Hepatocyte (in vitro differentiated cells): ENCODE measurements around the gene ZNF594. TPM values are rescaled to one million over a fixed set of nuclear protein-coding genes. Genes with fewer than 3 reads are reported as not detected.
"Not testable (repeated sequence)": the region's sequence is repeated elsewhere in the genome, so short reads cannot be mapped to it uniquely, and the experiment has no call there.

Source experiments
- DNase-seq: peaks from one replicate; pipeline ENCODE4 v3.0.0-alpha.2; 2016; ENCODE audit warnings: low spot score
- H2AFZ ChIP-seq: fragments of 200-600 bp; sonication (generic); 2 replicates; pipeline ENCODE4 v1.6.0; 2016; ENCODE audit warnings: antibody characterized with exemption, mild to moderate bottlenecking
- H3K27ac ChIP-seq: fragments of 200-600 bp; sonication (generic); 2 replicates; pipeline ENCODE4 v1.5.1; 2016; ENCODE audit warnings: mild to moderate bottlenecking
- H3K27me3 ChIP-seq: fragments of 200-600 bp; sonication (generic); 2 replicates; pipeline ENCODE4 v1.6.1; 2016
- H3K36me3 ChIP-seq: fragments of 200-600 bp; sonication (generic); replicated peaks from 2 replicates; pipeline ENCODE4 v1.5.1; 2016; ENCODE audit warnings: low read depth; ENCODE audit not compliant: insufficient read depth
- H3K4me1 ChIP-seq: fragments of 200-600 bp; sonication (generic); 2 replicates; pipeline ENCODE4 v1.5.1; 2016; ENCODE audit warnings: mild to moderate bottlenecking, moderate library complexity; ENCODE audit not compliant: insufficient read depth
- H3K4me2 ChIP-seq: fragments of 200-600 bp; sonication (generic); 2 replicates; pipeline ENCODE4 v1.6.0; 2016
- H3K4me3 ChIP-seq: fragments of 200-600 bp; sonication (generic); 2 replicates; pipeline ENCODE4 v1.5.1; 2016; ENCODE audit warnings: mild to moderate bottlenecking
- H3K79me2 ChIP-seq: fragments of 200-600 bp; sonication (generic); 2 replicates; pipeline ENCODE4 v1.6.0; 2017; ENCODE audit warnings: mild to moderate bottlenecking
- H3K9me2 ChIP-seq: fragments of 200-600 bp; sonication (generic); replicated peaks from 2 replicates; pipeline ENCODE4 v1.6.0; 2017; ENCODE audit warnings: mild to moderate bottlenecking; ENCODE audit not compliant: insufficient read depth
- H3K9me3 ChIP-seq: fragments of 200-600 bp; sonication (generic); 2 replicates; pipeline ENCODE4 v1.5.1; 2016; ENCODE audit warnings: low read depth, mild to moderate bottlenecking
- H4K20me1 ChIP-seq: fragments of 200-600 bp; sonication (generic); 2 replicates; pipeline ENCODE4 v1.6.0; 2016; ENCODE audit warnings: mild to moderate bottlenecking; ENCODE audit not compliant: insufficient read depth, poor library complexity, severe bottlenecking
- EZH2 ChIP-seq: fragments of 200-600 bp; sonication (generic); IDR thresholded peaks from 2 replicates; pipeline ENCODE4 v1.6.1; 2016; ENCODE audit warnings: antibody characterized with exemption, mild to moderate bottlenecking, borderline replicate concordance
- EZH2phosphoT487 ChIP-seq: fragments of 200-600 bp; sonication (generic); IDR thresholded peaks from one replicate; pipeline ENCODE4 v1.6.1; 2018; ENCODE audit warnings: antibody characterized with exemption, mild to moderate bottlenecking, low read depth, moderate library complexity; ENCODE audit not compliant: unreplicated experiment, severe bottlenecking
- WGBS: methylation state at CpG from one replicate; pipeline ENCODE4 v1.1.6; 2016; ENCODE audit warnings: low lambda C conversion rate; ENCODE audit errors: missing lambda C conversion rate; 5-methylcytosine and 5-hydroxymethylcytosine counted together
- polyA plus RNA-seq: library from polyadenylated mRNA; unstranded; fragments of >200 nt; fragmentation: Nextera tagmentation; extraction: Ambion mirVana; gene quantifications from 2 replicates; pipeline ENCODE4 v1.2.1, GENCODE V29; 2016
- total RNA-seq: library from RNA; depleted of rRNA; stranded (reverse); fragments of >200 nt; gene quantifications from 2 replicates; pipeline ENCODE4 v1.2.3, GENCODE V29; 2014
- TF ChIP-seq, protein P1 (sequence below): fragments of 200-600 bp; sonication (generic); IDR thresholded peaks from 2 replicates; pipeline ENCODE4 v1.5.1; 2016; ENCODE audit warnings: antibody characterized with exemption, mild to moderate bottlenecking; ENCODE audit not compliant: poor library complexity

The ZNF594 gene
- total and polyA plus RNA-seq, 2 experiments from 2014 or later: 3.0 to 6.2 TPM

GRCh38 chr17:5164436-5164835 lies 27.2 kb downstream of the ZNF594 start:
- H3K27ac ChIP-seq: no peak overlapping the region
- no peaks in the 10 kb centered on the region for H3K9me2 ChIP-seq
- H3K27me3 ChIP-seq: no peaks in the 10 kb centered on the region
- no peaks in the 10 kb centered on the region for H4K20me1 ChIP-seq
- DNase-seq: no peak
- TF ChIP-seq, protein P1, sequence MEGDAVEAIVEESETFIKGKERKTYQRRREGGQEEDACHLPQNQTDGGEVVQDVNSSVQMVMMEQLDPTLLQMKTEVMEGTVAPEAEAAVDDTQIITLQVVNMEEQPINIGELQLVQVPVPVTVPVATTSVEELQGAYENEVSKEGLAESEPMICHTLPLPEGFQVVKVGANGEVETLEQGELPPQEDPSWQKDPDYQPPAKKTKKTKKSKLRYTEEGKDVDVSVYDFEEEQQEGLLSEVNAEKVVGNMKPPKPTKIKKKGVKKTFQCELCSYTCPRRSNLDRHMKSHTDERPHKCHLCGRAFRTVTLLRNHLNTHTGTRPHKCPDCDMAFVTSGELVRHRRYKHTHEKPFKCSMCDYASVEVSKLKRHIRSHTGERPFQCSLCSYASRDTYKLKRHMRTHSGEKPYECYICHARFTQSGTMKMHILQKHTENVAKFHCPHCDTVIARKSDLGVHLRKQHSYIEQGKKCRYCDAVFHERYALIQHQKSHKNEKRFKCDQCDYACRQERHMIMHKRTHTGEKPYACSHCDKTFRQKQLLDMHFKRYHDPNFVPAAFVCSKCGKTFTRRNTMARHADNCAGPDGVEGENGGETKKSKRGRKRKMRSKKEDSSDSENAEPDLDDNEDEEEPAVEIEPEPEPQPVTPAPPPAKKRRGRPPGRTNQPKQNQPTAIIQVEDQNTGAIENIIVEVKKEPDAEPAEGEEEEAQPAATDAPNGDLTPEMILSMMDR: no peak
- TF ChIP-seq EZH2: no peak
- no peak for TF ChIP-seq EZH2phosphoT487
- H3K9me3 ChIP-seq: no peaks in the 10 kb centered on the region
- peaks cover 5% of the 10 kb centered on the region for H3K4me1 ChIP-seq
- no peak overlapping the region for H3K4me3 ChIP-seq
- H3K4me2 ChIP-seq: no peak overlapping the region
- WGBS: 88% methylated on average over 6 of the region's 6 CpGs
- H3K79me2 ChIP-seq: no peaks in the 10 kb centered on the region
- H3K36me3 ChIP-seq: no peaks in the 10 kb centered on the region
- no peak overlapping the region for H2AFZ ChIP-seq

- not testable (repeated sequence) for H3K27ac ChIP-seq, H3K36me3 ChIP-seq, H2AFZ ChIP-seq, H4K20me1 ChIP-seq, H3K4me2 ChIP-seq, H3K4me3 ChIP-seq, H3K9me2 ChIP-seq, H3K79me2 ChIP-seq, DNase-seq, H3K9me3 ChIP-seq, H3K27me3 ChIP-seq, H3K4me1 ChIP-seq
- WGBS: 89% methylated on average over 3 of the region's 3 CpGs
Measured at GRCh38 chr17:5161793-5162192, 29.9 kb downstream of the ZNF594 start.

GRCh38 chr17:5160702-5161101 lies 31.0 kb downstream of the ZNF594 start:
- not testable (repeated sequence) for H3K4me3 ChIP-seq, DNase-seq, H3K36me3 ChIP-seq, H3K9me3 ChIP-seq, H2AFZ ChIP-seq, H4K20me1 ChIP-seq, H3K4me1 ChIP-seq, H3K27ac ChIP-seq, H3K4me2 ChIP-seq, H3K9me2 ChIP-seq, H3K79me2 ChIP-seq, H3K27me3 ChIP-seq
- 88% methylated on average over 1 of the region's 1 CpG for WGBS

- WGBS: 85% methylated on average over 1 of the region's 1 CpG
- H3K9me2 ChIP-seq, DNase-seq: not testable (repeated sequence)
Measured at GRCh38 chr17:5146122-5146521, 45.5 kb downstream of the ZNF594 start.

DNA sequence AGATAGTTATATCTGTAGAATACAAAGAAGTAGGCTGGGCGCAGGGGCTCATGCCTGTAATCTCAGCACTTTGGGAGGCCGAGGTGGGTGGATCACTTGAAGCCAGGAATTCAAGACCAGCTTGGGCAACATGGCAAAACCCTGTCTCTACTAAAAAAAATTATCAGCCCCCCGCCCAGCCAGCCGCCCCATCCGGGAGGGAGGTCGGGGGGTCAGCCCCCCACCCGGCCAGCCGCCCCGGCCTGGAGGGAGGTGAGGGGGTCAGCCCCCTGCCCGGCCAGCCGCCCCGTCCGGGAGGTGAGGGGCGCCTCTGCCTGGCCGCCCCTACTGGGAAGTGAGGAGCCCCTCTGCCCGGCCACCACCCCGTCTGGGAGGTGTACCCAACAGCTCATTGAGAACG lies 48.8 kb downstream of the ZNF594 start:
- not testable (repeated sequence) for H3K9me2 ChIP-seq, H3K36me3 ChIP-seq, H3K79me2 ChIP-seq, H3K4me1 ChIP-seq, H3K9me3 ChIP-seq, H3K4me2 ChIP-seq, DNase-seq, H3K27me3 ChIP-seq, H2AFZ ChIP-seq, H3K4me3 ChIP-seq, H3K27ac ChIP-seq, H4K20me1 ChIP-seq
- 63% methylated on average over 3 of the region's 18 CpGs for WGBS

More at GRCh38 chr17:5146122-5146521, 45.5 kb downstream of the ZNF594 start:
- H4K20me1 ChIP-seq, H3K79me2 ChIP-seq, H3K36me3 ChIP-seq, H3K4me3 ChIP-seq, H2AFZ ChIP-seq, H3K27me3 ChIP-seq, H3K9me3 ChIP-seq, H3K4me1 ChIP-seq, H3K4me2 ChIP-seq, H3K27ac ChIP-seq: not testable (repeated sequence)

DNA sequence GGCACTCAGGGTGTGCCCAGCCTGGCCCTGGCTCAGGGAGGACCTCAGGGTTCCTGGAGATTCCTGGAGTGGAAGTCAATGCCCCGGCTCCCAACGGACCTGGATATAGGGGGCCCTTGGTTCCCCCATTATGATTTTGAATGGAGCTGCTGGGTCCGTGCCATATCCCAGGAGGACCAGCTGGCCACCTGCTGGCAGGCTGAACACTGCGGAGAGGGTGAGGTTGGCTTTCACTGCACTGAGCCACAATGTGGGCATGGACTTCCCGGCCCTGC lies 52.3 kb downstream of the ZNF594 start:
- no peak overlapping the region for H2AFZ ChIP-seq
- no peak overlapping the region for H3K4me2 ChIP-seq
- no peak overlapping the region for H3K4me3 ChIP-seq
- no peak for DNase-seq
- H4K20me1 ChIP-seq: no peaks in the 10 kb centered on the region
- no peaks in the 10 kb centered on the region for H3K4me1 ChIP-seq
- H3K36me3 ChIP-seq: no peaks in the 10 kb centered on the region
- H3K27me3 ChIP-seq: no peaks in the 10 kb centered on the region
- no peak overlapping the region for H3K27ac ChIP-seq
- H3K9me2 ChIP-seq: no peaks in the 10 kb centered on the region
- H3K79me2 ChIP-seq: no peaks in the 10 kb centered on the region
- WGBS: 93% methylated on average over 5 of the region's 5 CpGs
- TF ChIP-seq EZH2phosphoT487: no peak
- no peak for TF ChIP-seq EZH2
- TF ChIP-seq, protein P1: no peak
- H3K9me3 ChIP-seq: no peaks in the 10 kb centered on the region
